ENCODE data around the gene SYMPK.
A peak's percentile ranks its signal among the peaks of the same experiment; 100 is the strongest.

SYMPK gene

DNA sequence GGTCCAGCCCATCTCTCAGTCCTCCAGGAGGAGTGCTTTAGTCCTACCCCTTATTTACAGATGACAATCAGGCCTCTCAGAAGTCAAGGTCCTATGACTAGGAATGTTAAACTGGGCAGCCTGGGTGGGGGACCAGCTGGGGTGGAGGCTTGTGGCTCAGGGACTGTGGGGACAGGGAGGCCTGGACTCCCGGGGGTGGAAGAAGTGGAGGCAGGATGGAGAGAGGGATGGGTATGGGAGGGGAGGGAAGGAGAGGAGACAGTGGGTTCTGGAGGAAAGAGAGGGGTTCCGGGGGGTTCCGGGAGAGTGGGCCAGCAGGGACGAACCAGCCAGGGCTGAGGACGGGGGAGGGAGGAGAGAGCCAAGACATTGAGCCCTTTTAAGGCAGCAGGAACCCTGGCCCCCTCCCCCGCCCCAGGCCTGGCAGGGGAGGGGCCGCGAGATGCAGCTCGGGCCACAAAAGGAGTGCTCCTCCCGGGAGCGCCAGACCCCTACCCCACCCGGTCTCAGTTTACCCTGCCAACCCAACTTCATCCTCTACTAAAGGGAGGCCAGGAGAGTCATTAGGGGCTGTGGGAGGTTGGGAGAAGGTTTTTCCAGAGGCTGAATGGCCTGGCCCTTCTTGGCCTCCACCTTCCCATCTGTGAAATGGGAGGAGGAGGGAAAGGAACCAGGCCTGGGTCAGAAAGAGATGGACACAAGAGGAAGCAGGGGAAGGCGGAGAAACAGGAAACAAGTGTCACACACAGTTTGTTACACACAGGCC lies 82.3 kb downstream of the SYMPK start:
- DNase-seq = no peak

- DNase-seq = no peak
These were observed 82.8 kb downstream of the SYMPK start for GRCh38 chr19:45780146-45780447.

- peak; percentile 49 to 78 (median 72) for DNase-seq
These were observed 83.5 kb downstream of the SYMPK start for GRCh38 chr19:45779231-45780145.

GRCh38 chr19:45778010-45778661 lies 84.8 kb downstream of the SYMPK start:
- no peak for DNase-seq

GRCh38 chr19:45777395-45777961 lies 85.5 kb downstream of the SYMPK start:
- DNase-seq = no peak

DNA sequence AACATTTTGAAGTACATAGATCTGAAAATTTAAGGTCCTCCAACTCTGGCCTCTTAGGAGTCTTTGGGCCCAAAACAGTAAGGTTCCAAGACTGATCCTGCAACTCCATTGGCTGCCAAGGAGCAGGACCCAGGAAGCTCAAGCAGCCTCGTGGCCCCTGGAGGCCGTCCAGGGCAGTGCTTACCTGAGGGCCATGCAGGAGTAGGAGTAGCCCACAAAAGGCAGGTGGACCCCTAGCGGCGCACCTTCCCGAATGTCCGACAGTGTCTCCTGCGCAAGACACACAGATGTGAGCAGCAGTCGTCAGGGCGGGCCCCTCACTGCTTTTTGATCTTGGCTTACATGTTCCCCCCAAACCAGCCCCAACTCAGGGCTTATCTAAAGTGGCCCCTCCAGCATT lies 88.2 kb downstream of the SYMPK start:
- DNase-seq = no peak

DNA sequence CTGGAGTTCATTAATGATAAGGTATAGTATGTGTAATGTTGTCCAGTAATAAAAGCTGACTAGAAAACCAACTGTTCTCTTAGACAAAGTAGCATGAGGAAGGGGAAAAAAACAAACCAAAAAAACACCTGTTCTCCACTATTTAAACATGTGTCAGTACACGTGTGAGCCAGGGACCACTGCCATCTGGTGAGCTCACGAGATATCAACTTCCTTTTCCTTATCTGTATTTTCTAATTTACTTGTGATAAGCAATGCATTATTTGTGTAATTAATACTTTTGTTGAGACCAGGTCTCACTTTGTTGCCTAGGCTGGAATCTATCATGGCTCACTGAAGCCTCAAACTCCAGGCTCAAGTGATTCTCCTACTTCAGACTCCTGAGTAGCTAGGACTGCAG lies 89.6 kb downstream of the SYMPK start:
- no peak for DNase-seq

GRCh38 chr19:45772912-45773311 lies 90.0 kb downstream of the SYMPK start:
- no peak for DNase-seq

GRCh38 chr19:45772130-45772840 lies 90.7 kb downstream of the SYMPK start:
- DNase-seq = no peak

DNA sequence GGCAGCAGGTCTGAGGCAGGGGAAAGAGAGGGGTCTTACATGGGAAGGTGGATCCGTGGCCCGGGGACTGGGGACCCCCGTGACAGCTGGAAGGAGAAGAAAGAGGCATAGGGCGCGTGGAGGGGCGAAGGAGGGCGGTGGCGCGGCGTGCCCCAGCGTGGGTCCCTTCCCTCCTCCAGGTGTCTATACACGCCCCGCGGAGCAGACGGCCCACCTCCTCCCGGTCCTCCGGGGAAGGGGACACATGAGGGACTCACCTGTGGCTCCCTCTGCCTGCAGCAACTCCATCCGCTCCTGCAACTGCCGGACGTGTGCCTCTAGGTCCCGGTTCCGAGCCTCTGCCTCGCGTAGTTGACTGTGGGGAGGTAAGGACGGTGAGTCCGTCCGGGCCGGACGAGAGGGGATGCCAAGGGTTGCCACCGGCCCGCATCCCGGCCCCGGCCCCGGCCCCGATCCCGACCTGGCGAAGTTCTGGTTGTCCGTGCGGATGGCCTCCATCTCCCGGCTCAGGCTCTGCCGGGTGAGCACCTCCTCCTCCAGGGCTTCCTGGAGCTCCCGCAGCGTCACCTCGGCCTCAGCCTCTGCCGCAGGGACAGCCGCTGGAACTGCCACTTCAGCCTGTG lies 91.5 kb downstream of the SYMPK start:
- no peak for DNase-seq

DNA sequence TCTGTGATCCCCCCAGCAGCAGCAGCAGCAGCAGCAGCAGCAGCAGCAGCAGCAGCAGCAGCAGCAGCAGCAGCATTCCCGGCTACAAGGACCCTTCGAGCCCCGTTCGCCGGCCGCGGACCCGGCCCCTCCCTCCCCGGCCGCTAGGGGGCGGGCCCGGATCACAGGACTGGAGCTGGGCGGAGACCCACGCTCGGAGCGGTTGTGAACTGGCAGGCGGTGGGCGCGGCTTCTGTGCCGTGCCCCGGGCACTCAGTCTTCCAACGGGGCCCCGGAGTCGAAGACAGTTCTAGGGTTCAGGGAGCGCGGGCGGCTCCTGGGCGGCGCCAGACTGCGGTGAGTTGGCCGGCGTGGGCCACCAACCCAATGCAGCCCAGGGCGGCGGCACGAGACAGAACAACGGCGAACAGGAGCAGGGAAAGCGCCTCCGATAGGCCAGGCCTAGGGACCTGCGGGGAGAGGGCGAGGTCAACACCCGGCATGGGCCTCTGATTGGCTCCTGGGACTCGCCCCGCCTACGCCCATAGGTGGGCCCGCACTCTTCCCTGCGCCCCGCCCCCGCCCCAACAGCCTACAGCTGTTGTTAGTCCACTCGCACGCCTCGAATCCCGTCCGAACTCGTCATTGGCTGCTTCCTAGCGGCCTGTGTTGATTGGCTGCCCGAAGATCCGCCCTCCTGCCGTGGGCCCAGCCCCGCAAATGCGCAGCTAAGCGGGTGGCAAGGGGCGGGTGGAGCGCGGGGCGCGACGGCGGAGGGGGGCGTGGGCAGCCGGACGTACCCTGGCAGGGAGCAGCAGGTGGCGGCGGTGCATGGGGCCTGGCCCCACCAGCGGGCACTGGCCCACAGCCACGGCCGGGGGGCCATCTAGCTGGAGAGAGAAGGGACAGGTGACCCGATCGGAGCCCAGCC lies 92.5 kb downstream of the SYMPK start:
- DNase-seq = peak; percentile 83 to 95 (median 87)

DNA sequence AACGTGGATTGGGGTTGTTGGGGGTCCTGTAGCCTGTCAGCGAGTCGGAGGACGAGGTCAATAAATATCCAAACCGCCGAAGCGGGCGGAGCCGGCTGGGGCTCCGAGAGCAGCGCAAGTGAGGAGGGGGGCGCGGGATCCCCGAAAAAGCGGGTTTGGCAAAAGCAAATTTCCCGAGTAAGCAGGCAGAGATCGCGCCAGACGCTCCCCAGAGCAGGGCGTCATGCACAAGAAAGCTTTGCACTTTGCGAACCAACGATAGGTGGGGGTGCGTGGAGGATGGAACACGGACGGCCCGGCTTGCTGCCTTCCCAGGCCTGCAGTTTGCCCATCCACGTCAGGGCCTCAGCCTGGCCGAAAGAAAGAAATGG lies 93.1 kb downstream of the SYMPK start:
- peak; percentile 63 to 95 (median 84) for DNase-seq

- DNase-seq = peak; percentile 80 to 91 (median 90)
These were observed 93.8 kb downstream of the SYMPK start, which contains the start of gene SIX5 for GRCh38 chr19:45768984-45769782. Gene SIX5 (minus strand): TSS chr19:45769252. CDS start chr19:45768844, 408 bp downstream.

DNA sequence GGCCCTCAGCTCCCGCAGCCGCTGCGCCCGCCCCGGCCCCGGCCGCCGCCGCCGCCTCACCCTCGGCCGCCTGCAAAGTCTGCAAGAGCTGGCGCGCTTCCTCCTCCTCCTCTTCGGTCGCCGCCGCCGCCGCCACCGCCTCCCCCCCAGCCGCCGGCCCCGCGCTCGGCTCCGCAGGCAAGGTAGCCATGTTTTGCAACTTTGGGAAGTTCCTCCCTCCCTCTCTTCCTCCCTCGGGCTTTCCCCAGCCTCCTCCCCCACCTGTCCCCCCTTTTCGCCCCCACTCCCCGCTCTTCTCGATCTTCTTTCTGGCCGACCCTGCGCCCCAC lies 94.3 kb downstream of the SYMPK start:
- DNase-seq = peak in 3 of 6 experiments; percentile 31 to 60 (median 35)

GRCh38 chr19:45767881-45768654 lies 94.9 kb downstream of the SYMPK start:
- DNase-seq = peak in 1 of 6 experiments; percentile 41

DNA sequence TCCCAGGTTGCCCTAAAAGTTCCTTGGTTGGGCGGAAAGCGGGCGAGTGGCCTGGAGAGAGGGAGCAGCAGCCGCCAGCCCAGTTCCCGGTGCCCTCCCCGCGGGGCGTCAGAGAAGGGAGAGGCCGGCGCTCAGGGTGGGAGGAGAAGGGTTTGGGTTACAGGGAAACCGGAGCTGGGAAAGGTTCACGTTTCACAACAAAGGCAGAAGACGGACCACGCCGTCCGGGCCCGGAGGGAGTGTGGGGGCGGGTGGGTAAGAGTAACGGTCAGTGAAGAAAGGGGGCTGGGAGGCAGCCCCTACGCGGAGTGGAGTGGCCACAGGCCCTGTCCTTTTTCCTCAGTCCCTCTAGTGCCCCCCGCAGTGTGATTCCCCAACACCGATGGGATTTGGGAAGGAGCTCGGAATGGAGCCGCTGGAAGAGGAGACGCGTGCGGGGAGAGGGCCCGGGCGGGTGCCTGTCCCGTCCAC lies 95.5 kb downstream of the SYMPK start:
- DNase-seq = no peak

GRCh38 chr19:45766869-45767346 lies 96.0 kb downstream of the SYMPK start:
- DNase-seq = no peak

DNA sequence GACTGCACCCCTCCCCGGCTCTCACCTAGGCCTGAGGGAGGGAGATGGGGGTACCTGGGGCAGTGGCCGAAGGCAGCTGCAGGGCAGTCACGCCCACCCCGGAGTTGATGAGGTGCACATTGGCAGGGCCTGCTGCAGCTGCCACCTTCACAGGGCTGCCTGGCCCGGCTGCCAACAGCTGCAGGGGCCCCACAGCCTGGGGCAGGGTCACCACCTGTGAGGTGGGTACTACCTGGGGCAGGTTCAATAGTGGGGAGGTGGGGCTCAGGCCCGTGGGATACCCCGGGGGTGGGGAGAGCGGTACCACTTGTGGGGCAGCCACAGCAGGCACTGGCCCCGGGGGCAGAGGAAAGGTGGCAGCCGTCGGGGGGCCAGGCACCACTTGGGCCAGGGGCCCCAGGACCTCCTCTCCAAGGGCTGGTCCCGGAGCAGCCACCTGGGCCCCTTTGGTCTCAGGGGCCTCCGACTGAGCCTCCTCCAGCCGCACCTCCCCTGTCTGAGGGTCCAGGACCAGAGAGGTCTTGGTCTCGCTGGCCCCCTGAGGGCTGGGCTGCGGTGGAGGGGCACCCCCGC lies 96.6 kb downstream of the SYMPK start:
- no peak for DNase-seq
